ENCODE data around the gene LRPAP1. TPM values are rescaled to one million over a fixed set of nuclear protein-coding genes. Genes with fewer than 3 reads are reported as not detected.
"Not testable (repeated sequence)": the region's sequence is repeated elsewhere in the genome, so short reads cannot be mapped to it uniquely, and the experiment has no call there.

The LRPAP1 gene
- total and polyA plus RNA-seq, 9 donors: 74.3 to 179 (median 135) TPM

DNA sequence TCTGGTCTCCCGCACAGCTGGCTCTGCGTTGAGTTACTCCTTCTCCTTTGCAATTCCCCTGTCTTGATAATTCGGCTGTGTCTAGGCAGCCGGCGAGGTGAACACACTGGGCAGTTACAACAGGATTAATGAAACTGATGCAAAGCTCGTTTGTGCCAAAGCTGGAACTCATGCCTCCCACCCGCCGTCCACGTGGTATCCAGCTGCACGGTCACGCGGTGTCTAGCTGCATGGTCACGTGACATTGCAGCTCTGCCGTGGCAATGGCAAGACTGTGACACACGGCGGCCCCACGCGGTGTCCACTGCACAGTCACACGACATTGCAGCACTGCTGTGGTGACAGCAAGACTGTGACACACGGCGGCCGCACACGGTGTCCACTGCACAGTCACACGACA is 31.2 kb upstream of the LRPAP1 start:
- 84 to 88% (median 85%) methylated on average over 23 to 24 of the region's 24 CpGs for WGBS, 3 donors
- Histone ChIP-seq H3K27me3 (no peaks in the 10 kb centered on the region), H3K27ac (no peak overlapping the region), H3K9me3 (no peaks in the 10 kb centered on the region), H3K4me3 (no peak overlapping the region), H3K36me3 (no peaks in the 10 kb centered on the region), H3K4me1 (ENCODE audit: insufficient read depth) (no peaks in the 10 kb centered on the region)
- TF ChIP-seq EP300 (IDR thresholded peaks at IDR 0.05): no peak
- TF ChIP-seq POLR2A (IDR thresholded peaks at IDR 0.05): no peak
- no peak for TF ChIP-seq CTCF (IDR thresholded peaks at IDR 0.05)
- DNase-seq: no peak
- intact Hi-C loops (cut with DNase I): no loop called here

DNA sequence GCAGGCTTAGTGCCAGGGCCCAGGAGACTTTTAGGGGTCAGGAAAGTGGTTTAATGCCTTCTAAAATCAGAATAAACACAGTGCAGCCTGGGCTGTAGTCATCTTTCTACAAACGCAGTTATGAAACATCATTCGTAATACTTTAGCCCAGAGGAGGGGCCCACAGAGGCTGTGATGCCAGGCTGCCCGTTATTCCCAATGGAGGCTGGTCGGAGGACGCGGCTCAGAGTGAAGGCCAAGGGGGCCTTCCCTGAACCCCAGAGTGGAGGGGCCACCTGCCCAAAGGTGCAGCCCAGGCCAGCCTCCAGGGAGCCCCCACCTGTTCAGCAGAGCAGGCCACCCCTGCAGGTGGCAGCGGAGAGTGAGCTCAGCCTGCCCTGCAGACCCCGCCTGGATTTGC is 29.9 kb upstream of the LRPAP1 start:
- H3K4me1 ChIP-seq (ENCODE audit: insufficient read depth); H3K4me3 ChIP-seq; H3K27ac ChIP-seq; H3K36me3 ChIP-seq; DNase-seq; intact Hi-C loops (cut with DNase I); H3K9me3 ChIP-seq; H3K27me3 ChIP-seq: not testable (repeated sequence)
- 76 to 87% (median 82%) methylated on average over 6 of the region's 8 CpGs for WGBS, 3 donors

- intact Hi-C loops (cut with DNase I); H3K9me3 ChIP-seq; DNase-seq; H3K27me3 ChIP-seq; H3K4me3 ChIP-seq; H3K27ac ChIP-seq; H3K36me3 ChIP-seq; H3K4me1 ChIP-seq (ENCODE audit: insufficient read depth): not testable (repeated sequence)
- WGBS, 3 donors: 84 to 97% (median 85%) methylated on average over 1 of the region's 1 CpG
Measured at GRCh38 chr4:3560465-3560864, 28.2 kb upstream of the LRPAP1 start.

DNA sequence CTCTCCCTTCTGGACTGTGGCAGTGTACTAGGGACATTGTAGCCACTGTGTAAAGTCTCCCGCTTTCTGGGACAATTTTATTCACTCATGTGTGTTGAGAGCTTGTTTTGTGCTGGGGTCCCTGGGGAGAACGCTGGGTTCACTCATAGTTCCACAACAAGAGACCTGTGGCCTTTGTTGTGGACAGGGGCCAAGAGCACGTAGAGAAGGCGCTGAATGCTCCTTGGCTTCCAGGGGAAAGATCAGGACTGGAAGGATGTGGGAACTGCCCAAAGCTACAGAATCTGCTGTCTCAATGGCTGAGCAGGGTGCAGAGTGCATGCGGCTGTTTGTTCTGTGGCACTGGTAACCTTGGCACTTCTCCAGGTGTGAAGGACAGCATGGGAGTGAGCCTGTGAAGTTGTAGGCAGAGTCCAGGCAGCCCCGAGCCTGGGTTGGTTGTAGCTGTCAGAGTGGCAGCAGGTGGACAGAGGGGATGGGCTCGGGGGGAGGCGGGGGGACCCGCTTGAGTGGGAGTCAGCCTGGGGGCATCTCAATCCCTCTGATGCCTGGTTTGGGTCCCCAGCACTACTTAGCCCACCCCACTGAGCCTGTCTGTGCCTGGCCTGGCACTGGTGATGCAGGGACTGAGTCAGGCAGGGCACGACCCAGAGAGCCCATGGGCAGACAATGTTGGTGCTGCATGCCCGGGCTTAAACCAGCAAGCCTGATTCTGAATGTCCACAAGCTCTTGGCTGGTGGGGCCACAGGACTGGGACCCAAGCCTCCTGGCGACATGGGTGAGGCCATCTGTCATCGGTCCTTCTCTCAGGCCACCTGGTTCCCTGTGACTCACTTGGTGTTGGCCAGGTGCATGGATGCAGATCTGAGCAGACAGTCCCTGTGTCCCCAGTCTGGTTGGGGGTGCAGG is 27.4 kb upstream of the LRPAP1 start:
- intact Hi-C loops (cut with DNase I); H3K4me3 ChIP-seq: not testable (repeated sequence)
- WGBS, 3 donors: 58 to 73% (median 63%) methylated on average over 8 to 12 of the region's 13 CpGs

GRCh38 chr4:3558514-3558836 is 26.3 kb upstream of the LRPAP1 start:
- intact Hi-C loops (cut with DNase I); H3K9me3 ChIP-seq; H3K4me1 ChIP-seq (ENCODE audit: insufficient read depth); H3K27ac ChIP-seq; DNase-seq; H3K4me3 ChIP-seq; H3K36me3 ChIP-seq; H3K27me3 ChIP-seq: not testable (repeated sequence)
- WGBS, 3 donors: 67 to 93% (median 88%) methylated on average over 4 to 7 of the region's 7 CpGs

More for the DNA sequence above, 27.4 kb upstream of the LRPAP1 start:
- not testable (repeated sequence) for H3K27me3 ChIP-seq; H3K9me3 ChIP-seq; H3K36me3 ChIP-seq; DNase-seq; H3K4me1 ChIP-seq (ENCODE audit: insufficient read depth); H3K27ac ChIP-seq

- H3K4me1 ChIP-seq (ENCODE audit: insufficient read depth); intact Hi-C loops (cut with DNase I); H3K9me3 ChIP-seq; H3K27me3 ChIP-seq; H3K27ac ChIP-seq; H3K36me3 ChIP-seq; H3K4me3 ChIP-seq; DNase-seq: not testable (repeated sequence)
- 57 to 74% (median 67%) methylated on average over 14 to 17 of the region's 17 CpGs for WGBS, 3 donors
Measured at GRCh38 chr4:3557676-3558513, 25.7 kb upstream of the LRPAP1 start.

DNA sequence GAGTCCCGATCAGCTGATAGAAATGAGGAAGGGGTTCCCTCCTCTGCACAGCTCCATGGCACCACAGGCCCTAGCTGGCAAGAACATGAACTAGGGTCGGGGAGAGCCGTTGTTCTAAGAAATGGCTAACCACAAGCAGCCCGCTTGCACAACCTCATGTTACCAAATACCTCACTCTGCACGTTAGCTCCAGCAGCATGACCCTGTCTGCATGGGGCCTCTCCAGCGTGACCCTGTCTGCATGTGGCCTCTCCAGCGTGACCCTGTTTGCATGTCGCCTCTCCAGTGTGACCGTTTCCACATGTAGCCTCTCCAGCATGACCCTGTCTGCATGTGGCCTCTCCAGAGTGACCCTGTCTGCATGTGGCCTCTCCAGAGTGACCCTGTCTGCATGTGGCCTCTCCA is 24.9 kb upstream of the LRPAP1 start:
- H3K27me3 ChIP-seq; H3K27ac ChIP-seq; H3K9me3 ChIP-seq; H3K4me1 ChIP-seq (ENCODE audit: insufficient read depth); H3K36me3 ChIP-seq; DNase-seq; H3K4me3 ChIP-seq; intact Hi-C loops (cut with DNase I): not testable (repeated sequence)
- 68 to 74% (median 72%) methylated on average over 9 of the region's 9 CpGs for WGBS, 3 donors

GRCh38 chr4:3556244-3556867 is 24.1 kb upstream of the LRPAP1 start:
- H3K4me1 ChIP-seq (ENCODE audit: insufficient read depth); H3K9me3 ChIP-seq; H3K27ac ChIP-seq; intact Hi-C loops (cut with DNase I); H3K4me3 ChIP-seq; DNase-seq; H3K27me3 ChIP-seq; H3K36me3 ChIP-seq: not testable (repeated sequence)
- 58 to 74% (median 74%) methylated on average over 16 to 17 of the region's 17 CpGs for WGBS, 3 donors

DNA sequence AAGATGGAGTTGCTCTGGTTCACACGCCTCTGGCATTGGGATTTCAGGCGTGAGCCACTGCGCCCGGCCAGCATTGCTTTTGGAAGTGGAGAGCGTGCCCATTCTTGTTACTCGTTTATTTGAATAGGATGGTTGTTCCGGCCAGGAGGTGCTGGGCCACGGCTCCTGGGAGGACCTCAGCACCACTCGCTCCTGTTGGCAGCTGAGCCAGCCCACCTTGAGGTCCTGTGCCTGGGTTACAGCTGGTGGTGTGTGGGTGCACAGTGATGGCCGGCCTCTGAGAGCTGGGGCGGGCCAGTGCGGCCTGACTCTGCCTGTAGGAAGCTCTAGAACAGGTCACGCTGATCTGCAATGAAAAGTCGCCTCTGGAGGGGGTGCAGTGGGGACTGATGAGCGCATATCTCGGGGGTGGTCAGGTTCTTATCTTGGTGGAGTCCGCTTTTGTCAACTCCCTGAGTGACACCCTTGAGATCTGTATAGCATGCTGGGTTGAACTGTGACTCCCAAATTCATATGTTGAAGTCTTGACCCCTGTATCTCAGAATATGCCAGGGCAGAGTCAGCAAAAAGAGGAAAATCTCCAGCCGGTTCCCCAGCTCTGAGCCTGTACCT is 23.3 kb upstream of the LRPAP1 start:
- H3K4me3 ChIP-seq; H3K4me1 ChIP-seq (ENCODE audit: insufficient read depth); H3K36me3 ChIP-seq; H3K27ac ChIP-seq; H3K9me3 ChIP-seq; intact Hi-C loops (cut with DNase I); DNase-seq; H3K27me3 ChIP-seq: not testable (repeated sequence)
- WGBS, 3 donors: 81 to 83% (median 82%) methylated on average over 18 of the region's 18 CpGs

DNA sequence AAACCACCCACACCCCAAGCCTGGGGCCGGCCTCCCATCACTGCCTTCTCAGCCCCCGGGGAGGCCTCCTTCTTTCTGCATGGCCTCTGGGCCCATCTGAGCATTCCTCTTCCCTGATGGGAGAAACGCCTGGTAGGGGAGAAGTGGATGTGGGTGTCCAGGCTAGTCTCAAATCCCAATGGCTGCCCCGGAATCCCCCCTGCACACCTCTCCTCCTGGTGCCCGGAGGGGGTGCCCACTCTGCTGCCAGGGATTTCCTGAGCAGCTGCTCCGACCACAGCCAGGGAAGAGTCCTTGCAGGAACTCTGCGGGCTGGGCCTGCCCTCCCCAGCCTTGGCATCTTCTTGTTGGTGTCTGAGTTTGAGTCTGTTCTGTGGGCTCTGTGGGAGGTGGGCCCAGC is 19.1 kb upstream of the LRPAP1 start:
- intact Hi-C loops (cut with DNase I); H3K27ac ChIP-seq; H3K36me3 ChIP-seq; DNase-seq; H3K27me3 ChIP-seq; H3K9me3 ChIP-seq; H3K4me1 ChIP-seq (ENCODE audit: insufficient read depth); H3K4me3 ChIP-seq: not testable (repeated sequence)
- 91 to 93% (median 92%) methylated on average over 4 to 6 of the region's 7 CpGs for whole genome bisulfite sequencing, 3 donors

Measured in ovary (tissue), 9 donors.